Left ventricle myocardium inferior (tissue), 1 donor: ENCODE measurements around the gene IDH3G. TPM values are rescaled to one million over a fixed set of nuclear protein-coding genes. Genes with fewer than 3 reads are reported as not detected.

Source experiments
- DNase-seq: peaks from one replicate; pipeline ENCODE4 v3.0.0-alpha.2; 2020
- H3K27ac ChIP-seq: fragments of 200-600 bp; replicated peaks from 2 replicates; pipeline ENCODE4 v1.8.0; 2021
- H3K27me3 ChIP-seq: fragments of 200-600 bp; 2 replicates; pipeline ENCODE4 v1.8.0; 2021; ENCODE audit warnings: low read depth
- H3K36me3 ChIP-seq: fragments of 200-600 bp; 2 replicates; pipeline ENCODE4 v1.8.0; 2021
- H3K4me1 ChIP-seq: fragments of 200-600 bp; 2 replicates; pipeline ENCODE4 v1.8.0; 2021
- H3K4me3 ChIP-seq: fragments of 200-600 bp; 2 replicates; pipeline ENCODE4 v1.8.0; 2021; ENCODE audit warnings: mild to moderate bottlenecking, moderate library complexity
- H3K9me3 ChIP-seq: fragments of 200-600 bp; replicated peaks from 2 replicates; pipeline ENCODE4 v1.8.0; 2021
- intact Hi-C: fragments of 100-400 bp; cut with micrococcal nuclease; formaldehyde crosslinking; loops from one replicate; pipeline ENCODE4 v1.11.0; 2022
- total RNA-seq: library from RNA; stranded (reverse); fragmentation: NEBNext Ultra II Directional; extraction: Animal tissue kit (Norgen Biotek cat#: 25700); gene quantifications from one replicate; pipeline ENCODE4 v1.2.1, GENCODE V29; 2021
- TF ChIP-seq, protein P1 (sequence below): fragments of 200-600 bp; IDR thresholded peaks from 2 replicates; pipeline ENCODE4 v1.8.0; 2021; ENCODE audit warnings: antibody characterized with exemption, mild to moderate bottlenecking, borderline replicate concordance
- donor health status: DM: no; HTN: yes; CAD: no; lungs with severe emphysema.

The IDH3G gene
- total RNA-seq, 1 donor from 2014 or later, result 72.5 TPM

DNA sequence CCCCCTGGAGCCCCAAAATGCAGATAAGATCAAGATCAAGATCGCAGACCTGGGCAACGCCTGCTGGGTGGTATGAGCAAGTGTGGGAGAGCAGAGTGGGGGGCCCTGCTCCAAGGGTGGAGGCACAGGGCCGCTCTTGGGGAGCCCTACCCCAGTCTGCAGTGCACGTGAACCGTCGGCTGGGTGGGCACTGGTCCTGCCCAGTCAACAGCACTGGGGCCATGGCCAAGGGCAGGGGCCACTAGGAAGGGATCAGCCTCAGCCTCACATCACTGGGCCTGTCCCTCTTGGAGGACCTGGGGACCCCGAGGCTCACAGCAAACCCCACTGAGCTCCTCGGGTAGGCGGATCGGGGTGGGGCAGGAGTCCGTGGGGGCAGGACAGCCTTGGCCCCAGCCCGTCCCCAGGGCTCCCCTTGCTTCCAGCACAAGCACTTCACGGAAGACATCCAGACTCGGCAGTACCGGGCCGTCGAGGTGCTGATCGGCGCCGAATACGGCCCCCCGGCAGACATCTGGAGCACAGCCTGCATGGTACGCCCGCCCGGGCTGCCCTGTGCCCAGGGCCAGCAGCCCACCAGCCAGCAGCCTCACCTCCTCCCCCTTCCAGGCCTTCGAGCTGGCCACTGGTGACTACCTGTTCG is 9.7 kb downstream of the IDH3G start:
- Histone ChIP-seq H3K4me1 (peaks cover 27% of the 10 kb centered on the region), H3K4me3 (no peak overlapping the region), H3K27me3 (no peaks in the 10 kb centered on the region), H3K27ac (no peak overlapping the region), H3K36me3 (peaks cover 22% of the 10 kb centered on the region), H3K9me3 (no peaks in the 10 kb centered on the region)
- intact Hi-C loops, result no loop called here
- no peak for DNase-seq
- TF ChIP-seq, protein P1, sequence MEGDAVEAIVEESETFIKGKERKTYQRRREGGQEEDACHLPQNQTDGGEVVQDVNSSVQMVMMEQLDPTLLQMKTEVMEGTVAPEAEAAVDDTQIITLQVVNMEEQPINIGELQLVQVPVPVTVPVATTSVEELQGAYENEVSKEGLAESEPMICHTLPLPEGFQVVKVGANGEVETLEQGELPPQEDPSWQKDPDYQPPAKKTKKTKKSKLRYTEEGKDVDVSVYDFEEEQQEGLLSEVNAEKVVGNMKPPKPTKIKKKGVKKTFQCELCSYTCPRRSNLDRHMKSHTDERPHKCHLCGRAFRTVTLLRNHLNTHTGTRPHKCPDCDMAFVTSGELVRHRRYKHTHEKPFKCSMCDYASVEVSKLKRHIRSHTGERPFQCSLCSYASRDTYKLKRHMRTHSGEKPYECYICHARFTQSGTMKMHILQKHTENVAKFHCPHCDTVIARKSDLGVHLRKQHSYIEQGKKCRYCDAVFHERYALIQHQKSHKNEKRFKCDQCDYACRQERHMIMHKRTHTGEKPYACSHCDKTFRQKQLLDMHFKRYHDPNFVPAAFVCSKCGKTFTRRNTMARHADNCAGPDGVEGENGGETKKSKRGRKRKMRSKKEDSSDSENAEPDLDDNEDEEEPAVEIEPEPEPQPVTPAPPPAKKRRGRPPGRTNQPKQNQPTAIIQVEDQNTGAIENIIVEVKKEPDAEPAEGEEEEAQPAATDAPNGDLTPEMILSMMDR, result no peak

DNA sequence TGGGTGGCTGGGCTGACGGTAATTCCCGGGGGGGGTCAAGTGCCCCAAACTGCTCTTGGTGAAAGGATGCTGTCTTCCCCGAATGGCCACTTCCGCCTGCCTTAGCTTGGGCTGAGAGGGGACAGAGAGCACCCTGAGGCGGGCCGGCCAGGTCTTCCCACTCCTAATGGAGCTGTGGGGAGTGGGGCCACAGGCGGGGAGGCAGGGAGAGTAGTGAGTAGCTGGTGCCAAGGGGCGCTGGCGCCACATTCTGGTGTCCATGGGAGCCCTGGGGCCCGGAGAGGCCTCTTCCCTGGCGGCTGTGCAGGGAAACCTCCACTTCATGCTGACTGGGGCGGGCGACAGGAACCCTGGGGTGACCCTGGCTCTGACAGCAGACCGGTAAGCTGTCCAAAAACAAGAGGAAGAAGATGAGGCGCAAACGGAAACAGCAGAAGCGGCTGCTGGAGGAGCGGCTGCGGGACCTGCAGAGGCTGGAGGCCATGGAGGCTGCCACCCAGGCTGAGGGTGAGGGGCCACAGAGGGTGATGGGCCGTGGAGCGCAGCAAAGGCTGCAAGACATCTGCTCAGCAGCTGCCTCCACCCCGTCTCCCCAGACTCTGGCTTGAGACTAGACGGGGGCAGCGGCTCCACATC is 10.7 kb downstream of the IDH3G start:
- H3K4me3 ChIP-seq, result no peak overlapping the region
- intact Hi-C loops, result no loop called here
- peaks cover 27% of the 10 kb centered on the region for H3K4me1 ChIP-seq
- no peak overlapping the region for H3K27ac ChIP-seq
- no peaks in the 10 kb centered on the region for H3K9me3 ChIP-seq
- H3K27me3 ChIP-seq, result no peaks in the 10 kb centered on the region
- DNase-seq, result no peak
- H3K36me3 ChIP-seq, result peaks cover 21% of the 10 kb centered on the region
- TF ChIP-seq, protein P1, result no peak

GRCh38 chrX:153782871-153783270 is 11.3 kb downstream of the IDH3G start:
- no peaks in the 10 kb centered on the region for H3K9me3 ChIP-seq
- intact Hi-C loops, result no loop called here
- H3K27me3 ChIP-seq, result no peaks in the 10 kb centered on the region
- H3K27ac ChIP-seq, result no peak overlapping the region
- DNase-seq, result no peak
- H3K4me3 ChIP-seq, result no peak overlapping the region
- H3K36me3 ChIP-seq, result peaks cover 21% of the 10 kb centered on the region
- TF ChIP-seq, protein P1, result no peak
- peaks cover 27% of the 10 kb centered on the region for H3K4me1 ChIP-seq

DNA sequence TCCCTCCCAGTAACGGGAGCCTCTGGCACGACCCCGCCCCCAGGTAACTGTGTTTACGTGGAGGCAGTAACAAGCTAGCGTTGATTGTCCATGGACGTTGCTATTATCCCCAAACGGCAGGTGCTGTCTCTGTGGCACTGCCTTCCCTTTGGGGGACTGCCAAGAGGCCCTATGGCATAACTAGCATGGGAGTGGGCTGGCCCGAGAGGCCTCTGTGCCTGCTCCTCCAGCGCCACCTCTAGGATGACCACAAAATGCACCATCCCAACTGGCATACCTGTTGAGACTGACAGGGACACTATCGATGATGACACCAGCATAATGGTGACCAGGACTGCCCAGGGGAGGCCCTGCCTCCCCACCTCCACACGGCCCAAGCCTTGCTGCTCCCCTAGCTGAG is 11.9 kb downstream of the IDH3G start:
- no peak for DNase-seq
- TF ChIP-seq, protein P1, result no peak
- no peaks in the 10 kb centered on the region for H3K27me3 ChIP-seq
- H3K9me3 ChIP-seq, result no peaks in the 10 kb centered on the region
- H3K27ac ChIP-seq, result peak overlapping the region; percentile 85
- intact Hi-C loops, result no loop called here
- peaks cover 27% of the 10 kb centered on the region for H3K4me1 ChIP-seq
- H3K36me3 ChIP-seq, result peaks cover 20% of the 10 kb centered on the region
- peak overlapping the region; percentile 59 for H3K4me3 ChIP-seq

GRCh38 chrX:153781428-153782047 is 12.6 kb downstream of the IDH3G start:
- TF ChIP-seq, protein P1, result no peak
- intact Hi-C loops, result no loop called here
- H3K4me3 ChIP-seq, result peak overlapping the region; percentile 59
- peak; percentile 32 for DNase-seq
- no peaks in the 10 kb centered on the region for H3K9me3 ChIP-seq
- H3K36me3 ChIP-seq, result peaks cover 14% of the 10 kb centered on the region
- no peaks in the 10 kb centered on the region for H3K27me3 ChIP-seq
- peaks cover 27% of the 10 kb centered on the region for H3K4me1 ChIP-seq
- H3K27ac ChIP-seq, result peak overlapping the region; percentile 85
